T47D (cell line): ENCODE results near the gene PCDHGB7.
"Not testable (repeated sequence)": the region's sequence is repeated elsewhere in the genome, so short reads cannot be mapped to it uniquely, and the experiment has no call there.

Source experiments
- DNase-seq, 2 experiments: peaks; one replicate each; pipeline versions ENCODE4 v3.0.0 to v3.0.0-alpha.2; 2011 to 2012; ENCODE audit warnings: low read depth in 1 of 2, low spot score in 1 of 2
- JUND ChIP-seq: IDR thresholded peaks from 2 replicates; pipeline ENCODE4 v1.6.1; 2012; ENCODE audit warnings: low read depth
- in situ Hi-C: cut with HindIII; loops from 2 replicates; pipeline ENCODE4 v1.10.0; 2016; ENCODE audit warnings: low sequenced_read_pairs, low pct_unique_long_range_greater_than_20kb

Gene PCDHGB7

GRCh38 chr5:141388661-141389060 lies 28.8 kb upstream of the PCDHGB7 start:
- DNase-seq = no peak
- no peak for TF ChIP-seq JUND
- in situ Hi-C loops = no loop called here

- no peak for TF ChIP-seq JUND
- no peak for DNase-seq
- in situ Hi-C loops = no loop called here
Observed at GRCh38 chr5:141389153-141390042, 28.1 kb upstream of the PCDHGB7 start.

GRCh38 chr5:141392429-141393198 lies 24.9 kb upstream of the PCDHGB7 start, which contains the start of gene PCDHGA8:
Gene PCDHGA8 (plus strand): TSS chr5:141392633. CDS start chr5:141392814, 181 bp downstream.
- TF ChIP-seq JUND = no peak
- in situ Hi-C loops = no loop called here
- no peak for DNase-seq

GRCh38 chr5:141393267-141393666 lies 24.2 kb upstream of the PCDHGB7 start:
- in situ Hi-C loops = no loop called here

GRCh38 chr5:141394401-141395187 lies 22.9 kb upstream of the PCDHGB7 start:
- DNase-seq, in situ Hi-C loops: not testable (repeated sequence)

More at GRCh38 chr5:141393267-141393666, 24.2 kb upstream of the PCDHGB7 start:
- DNase-seq = no peak
- no peak for TF ChIP-seq JUND

GRCh38 chr5:141397756-141398551 lies 19.5 kb upstream of the PCDHGB7 start, which contains the start of gene PCDHGB5:
Gene PCDHGB5 (plus strand): TSS chr5:141397947. CDS start chr5:141398128, 181 bp downstream.
- peak; percentile 85 to 93 for DNase-seq
- in situ Hi-C loops = not testable (repeated sequence)

- no peak for DNase-seq
- no peak for TF ChIP-seq JUND
- in situ Hi-C loops = no loop called here
Observed at GRCh38 chr5:141398608-141399007, 18.9 kb upstream of the PCDHGB7 start.

- TF ChIP-seq JUND = no peak
- in situ Hi-C loops = no loop called here
- DNase-seq = no peak
Observed at GRCh38 chr5:141399555-141400258, 17.8 kb upstream of the PCDHGB7 start.

- no peak for DNase-seq
- in situ Hi-C loops = no loop called here
- no peak for TF ChIP-seq JUND
Observed at GRCh38 chr5:141402553-141403243, 14.8 kb upstream of the PCDHGB7 start, which contains the start of gene PCDHGA9. Gene PCDHGA9 (plus strand): TSS chr5:141402778. CDS start chr5:141402953, 175 bp downstream.

- TF ChIP-seq JUND = no peak
- no peak for DNase-seq
- in situ Hi-C loops = no loop called here
Observed at GRCh38 chr5:141403387-141403786, 14.1 kb upstream of the PCDHGB7 start.

GRCh38 chr5:141407790-141408505 lies 9.5 kb upstream of the PCDHGB7 start, which contains the start of gene PCDHGB6:
Gene PCDHGB6 (plus strand): TSS chr5:141408021. CDS start chr5:141408203, 182 bp downstream.
- DNase-seq, in situ Hi-C loops: not testable (repeated sequence)
